ENCODE data around the gene SLC9C1. TPM values are rescaled to one million over a fixed set of nuclear protein-coding genes. Genes with fewer than 3 reads are reported as not detected.

The SLC9C1 gene
- total RNA-seq, 1 experiment from 2014 or later, result 0.50 TPM

DNA sequence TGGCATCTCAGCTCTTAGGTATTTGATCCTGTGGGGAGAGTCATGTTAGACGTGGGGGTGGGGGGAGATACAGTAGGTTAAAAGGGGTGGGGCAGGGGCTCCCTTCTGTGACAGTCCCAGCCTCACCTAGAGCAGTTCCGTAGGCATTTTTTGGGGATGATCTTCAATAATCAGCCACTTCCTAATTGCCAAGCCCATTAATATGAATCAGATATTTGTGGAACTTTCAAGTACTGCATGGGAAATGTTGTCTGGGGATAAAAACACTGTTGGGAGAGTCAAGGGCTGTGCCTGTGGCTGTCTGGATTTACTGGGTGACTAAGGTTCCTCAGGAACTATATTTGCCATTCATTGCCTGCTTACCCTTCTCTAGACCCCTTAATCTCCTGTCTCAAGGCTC, 198.3 kb downstream of the SLC9C1 start:
- Histone ChIP-seq H3K23me2 (ENCODE audit: insufficient read length, low read depth, low read length, poor library complexity, severe bottlenecking) (no peaks in the 10 kb centered on the region), H2BK15ac (ENCODE audit: low read depth, low read length) (no peak overlapping the region), H3K9me3 (ENCODE audit: control insufficient read depth, low read depth, low read length) (no peaks in the 10 kb centered on the region), H2BK12ac (ENCODE audit: insufficient read length, low read depth, low read length) (no peak overlapping the region), H3K9ac (ENCODE audit: extremely low read depth, insufficient read length, low read length) (no peak overlapping the region), H3K4me1 (ENCODE audit: insufficient read depth, low read length) (peaks cover 9% of the 10 kb centered on the region), H2AK5ac (ENCODE audit: insufficient read length, low read length) (no peak overlapping the region), H3K79me2 (ENCODE audit: insufficient read depth, low read length) (no peaks in the 10 kb centered on the region), H3K4ac (ENCODE audit: low read depth, low read length) (no peak overlapping the region), H4K8ac (replicated peaks; ENCODE audit: insufficient read length, low read depth, low read length) (no peak overlapping the region), H3K79me1 (ENCODE audit: insufficient read depth, low read depth, low read length, poor library complexity, severe bottlenecking) (no peaks in the 10 kb centered on the region), H3K4me2 (ENCODE audit: insufficient read depth, insufficient read length, low read length) (no peak overlapping the region), H3K27ac (ENCODE audit: insufficient read length, low read depth, low read length) (no peak overlapping the region), H4K91ac (ENCODE audit: insufficient read length, low read depth, low read length) (no peak overlapping the region), H3K18ac (ENCODE audit: insufficient read length, low read depth, low read length) (no peak overlapping the region), H3K23ac (ENCODE audit: insufficient read length, low read depth, low read length) (no peak overlapping the region), H2BK120ac (ENCODE audit: low read depth, low read length, poor library complexity, severe bottlenecking) (no peak overlapping the region), H2BK20ac (ENCODE audit: low read depth, low read length, poor library complexity, severe bottlenecking) (no peak overlapping the region), H4K5ac (ENCODE audit: insufficient read length, low read depth, low read length) (no peak overlapping the region), H4K20me1 (ENCODE audit: control insufficient read depth, insufficient read depth, insufficient read length) (no peaks in the 10 kb centered on the region), H3K14ac (ENCODE audit: insufficient read depth, low read length) (no peak overlapping the region), H3K56ac (ENCODE audit: insufficient read length, low read depth, low read length) (no peak overlapping the region), H2BK5ac (ENCODE audit: insufficient read length, low read length) (no peak overlapping the region), H2AFZ (ENCODE audit: low read length) (no peak overlapping the region), H3K27me3 (ENCODE audit: insufficient read depth, low read length) (no peaks in the 10 kb centered on the region), H3T11ph (ENCODE audit: low read length) (no peak overlapping the region)
- H3K27ac Mint-ChIP-seq, result no peak overlapping the region
- peaks cover 17 to 31% of the 10 kb centered on the region in 2 experiments for H3K4me1 Mint-ChIP-seq
- DNase-seq, result no peak
- peaks cover 1% of the 10 kb centered on the region; the same call in 1 of the 2 replicates for H3K27me3 Mint-ChIP-seq (ENCODE audit: low read depth)
- H3K9me3 Mint-ChIP-seq, result no peaks in the 10 kb centered on the region
- TF ChIP-seq, protein P1, sequence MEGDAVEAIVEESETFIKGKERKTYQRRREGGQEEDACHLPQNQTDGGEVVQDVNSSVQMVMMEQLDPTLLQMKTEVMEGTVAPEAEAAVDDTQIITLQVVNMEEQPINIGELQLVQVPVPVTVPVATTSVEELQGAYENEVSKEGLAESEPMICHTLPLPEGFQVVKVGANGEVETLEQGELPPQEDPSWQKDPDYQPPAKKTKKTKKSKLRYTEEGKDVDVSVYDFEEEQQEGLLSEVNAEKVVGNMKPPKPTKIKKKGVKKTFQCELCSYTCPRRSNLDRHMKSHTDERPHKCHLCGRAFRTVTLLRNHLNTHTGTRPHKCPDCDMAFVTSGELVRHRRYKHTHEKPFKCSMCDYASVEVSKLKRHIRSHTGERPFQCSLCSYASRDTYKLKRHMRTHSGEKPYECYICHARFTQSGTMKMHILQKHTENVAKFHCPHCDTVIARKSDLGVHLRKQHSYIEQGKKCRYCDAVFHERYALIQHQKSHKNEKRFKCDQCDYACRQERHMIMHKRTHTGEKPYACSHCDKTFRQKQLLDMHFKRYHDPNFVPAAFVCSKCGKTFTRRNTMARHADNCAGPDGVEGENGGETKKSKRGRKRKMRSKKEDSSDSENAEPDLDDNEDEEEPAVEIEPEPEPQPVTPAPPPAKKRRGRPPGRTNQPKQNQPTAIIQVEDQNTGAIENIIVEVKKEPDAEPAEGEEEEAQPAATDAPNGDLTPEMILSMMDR (conservative IDR thresholded peaks at IDR 0.05), result no peak
- WGBS (ENCODE audit: extremely low coverage, insufficient read length, low lambda C conversion rate), result no CpG with 5 or more reads among the region's 2 CpGs
- H3K4me3 Mint-ChIP-seq, result no peak overlapping the region
- peaks cover 3 to 14% (median 7%) of the 10 kb centered on the region in 3 experiments; a peak in 4 of 7 replicates for H3K36me3 Mint-ChIP-seq (ENCODE audit: insufficient read depth in 1 of 3, low read depth in 3 of 3)
